Measurements from ENCODE around the gene MACROH2A2.

- no peak for TF ChIP-seq EP300 (IDR thresholded peaks at IDR 0.05)
- TF ChIP-seq, protein P1, sequence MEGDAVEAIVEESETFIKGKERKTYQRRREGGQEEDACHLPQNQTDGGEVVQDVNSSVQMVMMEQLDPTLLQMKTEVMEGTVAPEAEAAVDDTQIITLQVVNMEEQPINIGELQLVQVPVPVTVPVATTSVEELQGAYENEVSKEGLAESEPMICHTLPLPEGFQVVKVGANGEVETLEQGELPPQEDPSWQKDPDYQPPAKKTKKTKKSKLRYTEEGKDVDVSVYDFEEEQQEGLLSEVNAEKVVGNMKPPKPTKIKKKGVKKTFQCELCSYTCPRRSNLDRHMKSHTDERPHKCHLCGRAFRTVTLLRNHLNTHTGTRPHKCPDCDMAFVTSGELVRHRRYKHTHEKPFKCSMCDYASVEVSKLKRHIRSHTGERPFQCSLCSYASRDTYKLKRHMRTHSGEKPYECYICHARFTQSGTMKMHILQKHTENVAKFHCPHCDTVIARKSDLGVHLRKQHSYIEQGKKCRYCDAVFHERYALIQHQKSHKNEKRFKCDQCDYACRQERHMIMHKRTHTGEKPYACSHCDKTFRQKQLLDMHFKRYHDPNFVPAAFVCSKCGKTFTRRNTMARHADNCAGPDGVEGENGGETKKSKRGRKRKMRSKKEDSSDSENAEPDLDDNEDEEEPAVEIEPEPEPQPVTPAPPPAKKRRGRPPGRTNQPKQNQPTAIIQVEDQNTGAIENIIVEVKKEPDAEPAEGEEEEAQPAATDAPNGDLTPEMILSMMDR (IDR thresholded peaks at IDR 0.05) = no peak
Observed at GRCh38 chr10:70097459-70097858, 44.8 kb downstream of the MACROH2A2 start.
